HG02885 (cell line): Measurements from ENCODE around the gene DENND4A.
A peak's percentile ranks its signal among the peaks of the same experiment; 100 is the strongest.

Experiments used
- ATAC-seq: cut with Tn5 transposase; IDR thresholded peaks from one replicate; pipeline ENCODE4 v1.9.1; 2021; ENCODE audit warnings: mild to moderate bottlenecking; ENCODE audit not compliant: unreplicated experiment, poor library complexity

Gene DENND4A

GRCh38 chr15:65792138-65792987 is at the start of gene DENND4A:
TSS of gene DENND4A (minus strand) at chr15:65792293. CDS start at chr15:65756450, 35,843 bp downstream.
- peak; percentile 80 for ATAC-seq

- ATAC-seq = no peak
Measured at GRCh38 chr15:65841121-65841930, 49.2 kb upstream of the DENND4A start.

GRCh38 chr15:65839985-65840384 is 47.9 kb upstream of the DENND4A start:
- no peak for ATAC-seq

GRCh38 chr15:65839354-65839901 is 47.3 kb upstream of the DENND4A start:
- ATAC-seq = no peak

- ATAC-seq = no peak
Measured at GRCh38 chr15:65837301-65838294, 45.5 kb upstream of the DENND4A start.

GRCh38 chr15:65836665-65837064 is 44.6 kb upstream of the DENND4A start:
- ATAC-seq = no peak

GRCh38 chr15:65835447-65835846 is 43.4 kb upstream of the DENND4A start:
- ATAC-seq = no peak

GRCh38 chr15:65834603-65835282 is 42.6 kb upstream of the DENND4A start:
- ATAC-seq = no peak

- ATAC-seq = no peak
Measured at GRCh38 chr15:65833501-65834205, 41.6 kb upstream of the DENND4A start.

GRCh38 chr15:65832549-65833364 is 40.7 kb upstream of the DENND4A start:
- ATAC-seq = no peak

GRCh38 chr15:65829130-65829764 is 37.2 kb upstream of the DENND4A start:
- no peak for ATAC-seq

GRCh38 chr15:65828585-65828984 is 36.5 kb upstream of the DENND4A start:
- ATAC-seq = no peak

- ATAC-seq = no peak
Measured at GRCh38 chr15:65827065-65827464, 35.0 kb upstream of the DENND4A start.

- no peak for ATAC-seq
Measured at GRCh38 chr15:65824941-65825544, 33.0 kb upstream of the DENND4A start.

- no peak for ATAC-seq
Measured at GRCh38 chr15:65824031-65824743, 32.1 kb upstream of the DENND4A start.

- no peak for ATAC-seq
Measured at GRCh38 chr15:65822316-65822715, 30.2 kb upstream of the DENND4A start.
